Measurements from ENCODE around the gene CADPS. TPM values are rescaled to one million over a fixed set of nuclear protein-coding genes. Genes with fewer than 3 reads are reported as not detected.

CADPS gene
- polyA plus RNA-seq, 1 of the 3 experiments (the other 2 are of a cell fraction): 5.8 TPM

GRCh38 chr3:62678841-62679240, 196.4 kb downstream of the CADPS start:
- 61% methylated on average over 3 of the region's 3 CpGs for WGBS (ENCODE audit: low lambda C conversion rate)
- no peak overlapping the region for H2AFZ ChIP-seq (ENCODE audit: low read depth)
- no peak overlapping the region for H3K9ac ChIP-seq
- no peak overlapping the region for H3K27ac ChIP-seq (ENCODE audit: low read depth in 2 of 2, low read length in 1 of 2)
- H3K4me2 ChIP-seq: no peak overlapping the region
- no peaks in the 10 kb centered on the region for H3K9me2 ChIP-seq
- peaks cover 0 to 5% of the 10 kb centered on the region in 2 experiments; a peak in 2 of 4 replicates for H3K4me1 ChIP-seq (ENCODE audit: control insufficient read depth in 1 of 2, insufficient read depth in 2 of 2, low read depth in 1 of 2, low read length in 1 of 2)
- no peaks in the 10 kb centered on the region for H3K79me2 ChIP-seq (ENCODE audit: insufficient read depth)
- no peaks in the 10 kb centered on the region for H3K9me3 ChIP-seq
- CTCF ChIA-PET: interaction anchor here (0.6 to 1.7 kb wide), 4 partner anchors 13 to 195 kb away, joined by 3 to 8 read pairs (median 4); no protein-coding TSS in a partner anchor
- no peak overlapping the region for H3K4me3 ChIP-seq (ENCODE audit: low read depth in 2 of 2, low read length in 1 of 2)
- no peaks in the 10 kb centered on the region for H3K36me3 ChIP-seq (replicated peaks in 1 of 2; ENCODE audit: control insufficient read depth in 1 of 2, insufficient read depth in 2 of 2, low read length in 1 of 2)
- no peak for DNase-seq
- no peaks in the 10 kb centered on the region; the same call in 1 of the 2 replicates for H3K27me3 ChIP-seq (ENCODE audit: insufficient read depth)
- no peak for TF ChIP-seq MAX (IDR thresholded peaks at IDR 0.05; ENCODE audit: low read depth)
- TF ChIP-seq ZBTB33 (IDR thresholded peaks at IDR 0.05; ENCODE audit: borderline replicate concordance, low read depth): no peak
- TF ChIP-seq ELF1 (IDR thresholded peaks at IDR 0.05): no peak
- no peaks in the 10 kb centered on the region for H4K20me1 ChIP-seq (ENCODE audit: insufficient read depth)
- H3F3A ChIP-seq (replicated peaks; ENCODE audit: insufficient read depth): no peaks in the 10 kb centered on the region
- POLR2A ChIA-PET: no interaction called here

- H3K27ac ChIP-seq (ENCODE audit: low read depth in 2 of 2, low read length in 1 of 2): no peak overlapping the region
- 63% methylated on average over 1 of the region's 1 CpG for WGBS (ENCODE audit: low lambda C conversion rate)
- H3K4me2 ChIP-seq: no peak overlapping the region
- no peaks in the 10 kb centered on the region for H4K20me1 ChIP-seq (ENCODE audit: insufficient read depth)
- CTCF ChIA-PET: no interaction called here
- peaks cover 0 to 5% of the 10 kb centered on the region in 2 experiments; a peak in 2 of 4 replicates for H3K4me1 ChIP-seq (ENCODE audit: control insufficient read depth in 1 of 2, insufficient read depth in 2 of 2, low read depth in 1 of 2, low read length in 1 of 2)
- no peaks in the 10 kb centered on the region for H3K36me3 ChIP-seq (replicated peaks in 1 of 2; ENCODE audit: control insufficient read depth in 1 of 2, insufficient read depth in 2 of 2, low read length in 1 of 2)
- no peak for DNase-seq
- no peaks in the 10 kb centered on the region for H3K9me2 ChIP-seq
- H3K4me3 ChIP-seq (ENCODE audit: low read depth in 2 of 2, low read length in 1 of 2): no peak overlapping the region
- H3F3A ChIP-seq (replicated peaks; ENCODE audit: insufficient read depth): no peaks in the 10 kb centered on the region
- H2AFZ ChIP-seq (ENCODE audit: low read depth): no peak overlapping the region
- no peaks in the 10 kb centered on the region; the same call in 1 of the 2 replicates for H3K27me3 ChIP-seq (ENCODE audit: insufficient read depth)
- H3K9me3 ChIP-seq: no peaks in the 10 kb centered on the region
- H3K79me2 ChIP-seq (ENCODE audit: insufficient read depth): no peaks in the 10 kb centered on the region
- TF ChIP-seq FOXJ3 (CRISPR knock-in tag; IDR thresholded peaks at IDR 0.05) (no peak), ZBTB33 (IDR thresholded peaks at IDR 0.05; ENCODE audit: borderline replicate concordance, low read depth) (no peak), USF2 (IDR thresholded peaks at IDR 0.05; ENCODE audit: borderline replicate concordance, low read depth, low read length) (no peak), REST (IDR thresholded peaks at IDR 0.05; ENCODE audit: low read depth, low read length) (no peak), MEF2A (IDR thresholded peaks at IDR 0.05; ENCODE audit: borderline replicate concordance, low read depth) (no peak), USF1 (IDR thresholded peaks at IDR 0.05; ENCODE audit: borderline replicate concordance, low read depth) (no peak), YY1 (IDR thresholded peaks at IDR 0.05; ENCODE audit: low read depth) (no peak), RCOR1 (IDR thresholded peaks at IDR 0.05; ENCODE audit: low read length) (no peak), NRF1 (IDR thresholded peaks at IDR 0.05; ENCODE audit: low read depth, low read length) (no peak), POLR2AphosphoS5 (IDR thresholded peaks at IDR 0.05; ENCODE audit: low read depth, low read length) (no peak), TEAD4 (IDR thresholded peaks at IDR 0.05; ENCODE audit: borderline replicate concordance, insufficient read depth) (no peak), PBX3 (IDR thresholded peaks at IDR 0.05) (no peak), TCF12 (IDR thresholded peaks at IDR 0.05) (no peak)
- POLR2A ChIA-PET: no interaction called here
- no peak overlapping the region for H3K9ac ChIP-seq
These were observed 197.3 kb downstream of the CADPS start for GRCh38 chr3:62677926-62678325.

Data from SK-N-SH (cell line).